A549 (cell line): Measurements from ENCODE around the gene PANX1.

Experiments used
- BCL3 ChIP-seq: fragments of >200 bp; sonication (Bioruptor Twin); formaldehyde crosslinking; IDR thresholded peaks from 3 replicates; pipeline ENCODE4 v1.6.1; 2016
- CTCF ChIP-seq: fragments of >200 bp; sonication (Bioruptor Twin); formaldehyde crosslinking; IDR thresholded peaks from 3 replicates; pipeline ENCODE4 v1.5.1; 2016
- FOSL2 ChIP-seq, 2 experiments: fragments of 450-650 bp in 1 of 2; fragments of >200 bp in 1 of 2; sonication (Bioruptor Twin) in 1 of 2; formaldehyde crosslinking; IDR thresholded peaks; 2 replicates each; pipeline versions ENCODE4 v1.5.0 to v1.6.1; 2016 to 2020; ENCODE audit warnings: mild to moderate bottlenecking in 1 of 2, moderate library complexity in 1 of 2
- MAX ChIP-seq: IDR thresholded peaks from 2 replicates; pipeline ENCODE4 v1.6.1; 2012
- POLR2A ChIP-seq: IDR thresholded peaks from 2 replicates; pipeline ENCODE4 v1.6.1; 2012; ENCODE audit warnings: mild to moderate bottlenecking, low read length
- RCOR1 ChIP-seq: fragments of 150-350 bp; IDR thresholded peaks from 2 replicates; pipeline ENCODE4 v1.6.1; 2014; ENCODE audit warnings: antibody characterized with exemption, low read length, low read depth
- REST ChIP-seq: fragments of 200-600 bp; sonication (generic); IDR thresholded peaks from 2 replicates; pipeline ENCODE4 v1.6.1; 2016; ENCODE audit warnings: antibody characterized with exemption, mild to moderate bottlenecking, moderate library complexity
- RFX5 ChIP-seq: fragments of 450-650 bp; IDR thresholded peaks from 2 replicates; pipeline ENCODE4 v1.7.1; 2014; ENCODE audit warnings: antibody characterized with exemption, mild to moderate bottlenecking, moderate library complexity
- SMC3 ChIP-seq: fragments of >200 bp; sonication (Bioruptor Twin); formaldehyde crosslinking; IDR thresholded peaks from 3 replicates; pipeline ENCODE4 v1.6.1; 2018; ENCODE audit warnings: inconsistent platforms
- USF2 ChIP-seq: fragments of 450-650 bp; IDR thresholded peaks from 2 replicates; pipeline ENCODE4 v1.6.1; 2014; ENCODE audit warnings: antibody characterized with exemption

- TF ChIP-seq CTCF (no peak), POLR2A (no peak), MAX (no peak), BCL3 (no peak), FOSL2 (IDR thresholded peaks at IDR 0.05) (no peak), FOSL2 (CRISPR knock-in tag; IDR thresholded peaks at IDR 0.05) (no peak), RCOR1 (no peak), SMC3 (no peak), RFX5 (no peak), USF2 (no peak), REST (no peak)
Observed at GRCh38 chr11:94194712-94195111, 66.1 kb downstream of the PANX1 start.
